COLO829 (cell line): Measurements from ENCODE around the gene C16orf46.

Source experiments
- DNase-seq: peaks from one replicate; pipeline ENCODE4 v3.0.0; 2012; ENCODE audit warnings: low spot score

The C16orf46 gene

GRCh38 chr16:81014672-81015071 is 62.4 kb downstream of the C16orf46 start:
- no peak for DNase-seq

- DNase-seq = no peak
These were observed 64.1 kb downstream of the C16orf46 start for GRCh38 chr16:81012974-81013373.
